ENCODE data around the gene FDX1.

Gene FDX1

GRCh38 chr11:110431051-110431672 lies 1.4 kb downstream of the FDX1 start:
- DNase-seq (ENCODE audit: low read depth), result no peak

- DNase-seq (ENCODE audit: low read depth), result no peak
These were observed 1.9 kb downstream of the FDX1 start for GRCh38 chr11:110431674-110432073.

- no peak for DNase-seq (ENCODE audit: low read depth)
These were observed 3.1 kb downstream of the FDX1 start for GRCh38 chr11:110432713-110433392.

GRCh38 chr11:110433393-110434333 lies 3.9 kb downstream of the FDX1 start:
- no peak for DNase-seq (ENCODE audit: low read depth)

- DNase-seq (ENCODE audit: low read depth), result no peak
These were observed 5.4 kb downstream of the FDX1 start for GRCh38 chr11:110434952-110435779.

GRCh38 chr11:110435780-110436717 lies 6.3 kb downstream of the FDX1 start:
- no peak for DNase-seq (ENCODE audit: low read depth)

GRCh38 chr11:110438017-110438416 lies 8.3 kb downstream of the FDX1 start:
- no peak for DNase-seq (ENCODE audit: low read depth)

- DNase-seq (ENCODE audit: low read depth), result no peak
These were observed 15.7 kb downstream of the FDX1 start for GRCh38 chr11:110445437-110445836.

- no peak for DNase-seq (ENCODE audit: low read depth)
These were observed 16.3 kb downstream of the FDX1 start for GRCh38 chr11:110446061-110446460.

- DNase-seq (ENCODE audit: low read depth), result no peak
These were observed 16.8 kb downstream of the FDX1 start for GRCh38 chr11:110446594-110446993.

- no peak for DNase-seq (ENCODE audit: low read depth)
These were observed 17.6 kb downstream of the FDX1 start for GRCh38 chr11:110447343-110447742.

GRCh38 chr11:110447897-110448745 lies 18.4 kb downstream of the FDX1 start:
- DNase-seq (ENCODE audit: low read depth), result no peak

GRCh38 chr11:110450246-110450645 lies 20.5 kb downstream of the FDX1 start:
- no peak for DNase-seq (ENCODE audit: low read depth)

- no peak for DNase-seq (ENCODE audit: low read depth)
These were observed 23.0 kb downstream of the FDX1 start for GRCh38 chr11:110452720-110453119.

GRCh38 chr11:110453684-110454354 lies 24.1 kb downstream of the FDX1 start:
- DNase-seq (ENCODE audit: low read depth), result no peak

GRCh38 chr11:110454609-110455008 lies 24.9 kb downstream of the FDX1 start:
- no peak for DNase-seq (ENCODE audit: low read depth)

- no peak for DNase-seq (ENCODE audit: low read depth)
These were observed 26.0 kb downstream of the FDX1 start for GRCh38 chr11:110455718-110456117.

GRCh38 chr11:110463153-110463552 lies 33.4 kb downstream of the FDX1 start:
- no peak for DNase-seq (ENCODE audit: low read depth)

GRCh38 chr11:110465231-110465630 lies 35.5 kb downstream of the FDX1 start:
- DNase-seq (ENCODE audit: low read depth), result no peak
